ENCODE measurements around the gene SLAMF6.

The SLAMF6 gene

GRCh38 chr1:160542303-160542945 lies 19.4 kb upstream of the SLAMF6 start:
- Histone ChIP-seq H3K36me3 (ENCODE audit: low read length) (no peaks in the 10 kb centered on the region), H3K9ac (ENCODE audit: low read length) (no peak overlapping the region), H3K79me2 (ENCODE audit: insufficient read depth, low read length) (no peaks in the 10 kb centered on the region), H3K9me2 (replicated peaks; ENCODE audit: insufficient read depth, low read length) (no peaks in the 10 kb centered on the region), H3F3A (ENCODE audit: insufficient read depth) (no peaks in the 10 kb centered on the region), H3K4me2 (ENCODE audit: low read depth, low read length, poor library complexity, severe bottlenecking) (no peak overlapping the region), H2AFZ (ENCODE audit: low read depth, low read length, severe bottlenecking) (no peak overlapping the region), H3K27me3 (ENCODE audit: low read length) (no peaks in the 10 kb centered on the region), H4K20me1 (ENCODE audit: low read depth, low read length) (no peaks in the 10 kb centered on the region), H3K27ac (ENCODE audit: low read depth, low read length) (no peak overlapping the region; the same call in 1 of the 2 replicates), H3K9me3 (ENCODE audit: insufficient read depth, low read length) (no peaks in the 10 kb centered on the region), H3K4me3 (ENCODE audit: insufficient read depth, low read length, poor library complexity, severe bottlenecking) (no peak overlapping the region)
- TF ChIP-seq EZH2phosphoT487 (conservative IDR thresholded peaks at IDR 0.05; ENCODE audit: low read length) (no peak), CTCF (IDR thresholded peaks at IDR 0.05; ENCODE audit: insufficient read depth, low read length, poor library complexity, severe bottlenecking) (no peak)

DNA sequence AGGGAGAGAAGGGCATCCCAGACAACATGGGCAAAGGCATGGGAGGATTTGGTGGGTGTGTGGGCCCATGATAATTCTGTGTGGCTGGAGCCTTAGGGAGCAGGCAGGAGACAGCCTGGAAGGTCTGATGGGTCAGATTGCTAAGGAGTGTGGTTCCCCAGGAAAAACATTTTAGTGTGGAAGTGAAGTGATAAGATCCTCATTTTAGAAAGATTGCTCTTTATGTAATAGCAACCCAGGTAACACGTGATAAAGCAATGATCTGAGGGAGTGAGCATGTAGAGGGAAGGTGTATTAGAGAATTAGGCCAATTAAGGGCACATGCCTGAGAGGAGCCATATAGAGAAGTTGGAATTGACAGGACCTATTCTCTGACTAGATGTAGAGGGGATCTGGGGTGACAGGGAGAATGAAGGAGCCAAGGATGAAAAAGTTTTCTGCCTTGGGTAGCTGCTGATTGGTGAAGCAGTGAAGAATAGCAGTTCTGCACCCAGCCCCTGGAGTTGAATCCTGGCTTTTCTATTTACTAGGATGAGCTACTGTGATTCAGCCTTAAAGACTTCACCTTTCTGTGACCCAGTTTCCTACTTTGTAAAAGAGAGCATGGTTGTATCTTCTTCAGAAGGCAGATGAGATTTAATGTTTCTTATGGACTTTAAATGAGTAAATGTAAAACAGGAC lies 18.7 kb upstream of the SLAMF6 start:
- Histone ChIP-seq H3K9me3 (ENCODE audit: insufficient read depth, low read length) (no peaks in the 10 kb centered on the region), H3F3A (ENCODE audit: insufficient read depth) (no peaks in the 10 kb centered on the region), H3K9ac (ENCODE audit: low read length) (no peak overlapping the region), H3K36me3 (ENCODE audit: low read length) (no peaks in the 10 kb centered on the region), H3K27ac (ENCODE audit: low read depth, low read length) (no peak overlapping the region; the same call in 1 of the 2 replicates), H3K27me3 (ENCODE audit: low read length) (no peaks in the 10 kb centered on the region), H3K9me2 (replicated peaks; ENCODE audit: insufficient read depth, low read length) (no peaks in the 10 kb centered on the region), H2AFZ (ENCODE audit: low read depth, low read length, severe bottlenecking) (no peak overlapping the region), H3K4me2 (ENCODE audit: low read depth, low read length, poor library complexity, severe bottlenecking) (no peak overlapping the region), H3K79me2 (ENCODE audit: insufficient read depth, low read length) (no peaks in the 10 kb centered on the region), H4K20me1 (ENCODE audit: low read depth, low read length) (no peaks in the 10 kb centered on the region), H3K4me3 (ENCODE audit: insufficient read depth, low read length, poor library complexity, severe bottlenecking) (no peak overlapping the region)
- TF ChIP-seq CTCF (IDR thresholded peaks at IDR 0.05; ENCODE audit: insufficient read depth, low read length, poor library complexity, severe bottlenecking), result no peak
- no peak for TF ChIP-seq EZH2phosphoT487 (conservative IDR thresholded peaks at IDR 0.05; ENCODE audit: low read length)

DNA sequence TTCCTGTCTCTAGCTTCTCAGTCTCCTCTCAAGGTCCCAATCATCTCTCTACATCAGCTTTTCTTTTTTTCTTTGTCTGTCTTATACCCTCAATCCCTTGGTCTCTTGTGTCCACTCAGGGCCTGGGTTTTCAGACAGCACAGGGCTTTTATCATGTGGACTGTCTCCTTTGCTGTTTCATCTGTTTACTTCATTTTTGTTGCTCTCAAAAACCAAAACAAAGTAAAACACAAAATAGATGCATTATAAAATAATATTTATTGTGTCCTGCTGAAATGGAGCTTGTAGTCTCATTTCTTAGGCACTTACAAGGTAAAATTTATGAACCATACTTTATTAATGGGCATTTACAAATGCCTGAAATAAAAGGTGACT lies 17.8 kb upstream of the SLAMF6 start:
- H3K9me2 ChIP-seq (replicated peaks; ENCODE audit: insufficient read depth, low read length), result no peaks in the 10 kb centered on the region
- H3K36me3 ChIP-seq (ENCODE audit: low read length), result 0 out of 2 replicates have a peak, but pooled peaks cover 2% of the 10 kb centered on the region
- no peak overlapping the region for H3K4me3 ChIP-seq (ENCODE audit: insufficient read depth, low read length, poor library complexity, severe bottlenecking)
- H3K27me3 ChIP-seq (ENCODE audit: low read length), result no peaks in the 10 kb centered on the region
- H4K20me1 ChIP-seq (ENCODE audit: low read depth, low read length), result no peaks in the 10 kb centered on the region
- no peaks in the 10 kb centered on the region for H3F3A ChIP-seq (ENCODE audit: insufficient read depth)
- H3K4me2 ChIP-seq (ENCODE audit: low read depth, low read length, poor library complexity, severe bottlenecking), result peak overlapping the region; percentile 56
- peaks cover 3% of the 10 kb centered on the region; the same call in 1 of the 2 replicates for H3K9me3 ChIP-seq (ENCODE audit: insufficient read depth, low read length)
- H3K79me2 ChIP-seq (ENCODE audit: insufficient read depth, low read length), result no peaks in the 10 kb centered on the region
- H3K9ac ChIP-seq (ENCODE audit: low read length), result peak overlapping the region; percentile 33
- H3K27ac ChIP-seq (ENCODE audit: low read depth, low read length), result peak overlapping the region; percentile 77
- peak overlapping the region; percentile 20 for H2AFZ ChIP-seq (ENCODE audit: low read depth, low read length, severe bottlenecking)
- no peak for TF ChIP-seq EZH2phosphoT487 (conservative IDR thresholded peaks at IDR 0.05; ENCODE audit: low read length)
- TF ChIP-seq CTCF (IDR thresholded peaks at IDR 0.05; ENCODE audit: insufficient read depth, low read length, poor library complexity, severe bottlenecking), result no peak
